Medulla oblongata (tissue), 1 donor: ENCODE data around the gene CCDC74A.
A peak's percentile ranks its signal among the peaks of the same experiment; 100 is the strongest.
"Not testable (repeated sequence)": the region's sequence is repeated elsewhere in the genome, so short reads cannot be mapped to it uniquely, and the experiment has no call there.

Source experiments
- DNase-seq: peaks from one replicate; pipeline ENCODE4 v3.0.0-alpha.2; 2015; ENCODE audit errors: extremely low spot score

Gene CCDC74A

DNA sequence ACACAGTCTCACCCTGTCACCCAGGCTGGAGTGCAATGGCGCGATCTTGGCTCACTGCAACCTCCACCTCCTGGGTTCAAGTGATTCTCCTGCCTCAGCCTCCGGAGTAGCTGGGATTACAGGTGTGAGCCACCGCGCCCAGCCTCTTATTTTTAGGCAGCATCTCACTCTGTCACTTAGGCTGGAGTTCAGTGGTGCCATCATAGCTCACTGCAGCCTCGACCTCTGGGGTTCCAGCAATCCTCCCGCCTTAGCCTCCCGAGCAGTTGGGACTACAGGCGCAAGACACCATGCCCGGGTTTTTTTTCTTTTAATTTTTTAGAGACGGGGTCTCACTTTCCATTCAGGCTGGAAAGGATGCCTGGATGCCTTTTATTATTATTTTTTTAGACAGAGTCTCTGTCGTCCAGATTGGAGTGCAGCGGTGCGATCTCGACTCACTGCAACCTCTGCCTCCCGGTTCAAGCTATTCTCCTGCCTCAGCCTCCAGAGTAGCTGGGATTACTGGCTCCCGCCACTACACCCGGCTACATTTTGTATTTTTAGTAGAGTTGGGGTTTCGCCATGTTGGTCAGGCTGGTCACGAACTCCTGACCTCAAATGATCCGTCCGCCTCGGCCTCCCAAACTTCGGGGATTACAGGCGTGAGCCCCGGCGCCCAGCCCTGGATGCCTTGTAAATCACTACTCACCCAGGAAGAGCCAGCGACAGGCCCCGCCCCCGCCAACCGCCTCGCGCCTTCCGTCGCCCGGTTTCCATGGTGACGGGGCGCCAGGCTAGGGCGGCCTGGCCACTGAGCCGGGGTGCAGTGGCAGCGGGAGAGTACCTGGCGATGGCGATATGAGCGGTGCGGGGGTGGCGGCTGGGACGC is at the start of gene CCDC74A:
Gene CCDC74A, plus strand, starts transcription at position 758 of the 871 bp plus-strand sequence. Its CDS starts 83 bp downstream, at position 841.
- DNase-seq = peak; percentile 35

DNA sequence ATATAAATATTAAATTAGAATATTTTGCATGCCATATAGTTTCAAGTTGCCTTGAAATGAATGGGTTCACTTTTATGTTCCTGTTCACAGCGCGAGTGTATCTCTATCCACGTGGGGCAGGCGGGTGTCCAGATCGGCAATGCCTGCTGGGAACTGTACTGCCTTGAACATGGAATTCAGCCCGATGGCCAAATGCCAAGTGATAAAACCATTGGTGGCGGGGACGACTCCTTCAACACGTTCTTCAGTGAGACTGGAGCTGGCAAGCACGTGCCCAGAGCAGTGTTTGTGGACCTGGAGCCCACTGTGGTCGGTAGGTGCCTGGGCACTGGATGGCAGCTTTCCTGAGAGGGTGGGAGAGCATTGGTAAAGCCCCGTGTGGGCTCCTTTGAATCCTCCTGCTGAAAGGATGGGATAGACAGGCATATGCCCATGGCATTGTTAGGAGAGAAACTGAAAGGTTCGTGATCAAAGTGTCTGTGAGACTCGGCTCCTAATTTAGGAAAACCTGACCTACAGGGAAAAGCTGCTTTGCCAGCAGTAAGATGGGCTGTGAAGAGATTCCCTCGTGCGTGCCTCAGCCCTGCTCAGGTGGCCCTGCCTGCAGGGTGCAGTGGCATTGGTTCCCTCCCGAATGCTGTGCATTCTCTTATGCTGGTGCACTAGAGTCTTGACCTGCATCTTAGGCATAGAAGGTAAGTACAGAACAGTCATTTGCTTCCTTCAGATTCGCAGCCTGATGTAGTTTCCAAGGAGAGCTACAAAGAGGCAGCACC is 49.4 kb upstream of the CCDC74A start:
- not testable (repeated sequence) for DNase-seq

GRCh38 chr2:131478850-131479461 is 48.7 kb upstream of the CCDC74A start:
- DNase-seq = not testable (repeated sequence)

DNA sequence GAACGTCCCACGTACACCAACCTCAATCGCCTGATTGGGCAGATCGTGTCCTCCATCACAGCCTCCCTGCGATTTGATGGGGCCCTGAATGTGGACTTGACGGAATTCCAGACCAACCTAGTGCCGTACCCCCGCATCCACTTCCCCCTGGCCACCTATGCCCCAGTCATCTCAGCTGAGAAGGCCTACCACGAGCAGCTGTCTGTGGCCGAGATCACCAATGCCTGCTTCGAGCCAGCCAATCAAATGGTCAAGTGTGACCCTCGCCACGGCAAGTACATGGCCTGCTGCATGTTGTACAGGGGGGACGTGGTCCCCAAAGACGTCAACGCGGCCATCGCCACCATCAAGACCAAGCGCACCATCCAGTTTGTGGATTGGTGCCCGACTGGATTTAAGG is 47.3 kb upstream of the CCDC74A start:
- DNase-seq = not testable (repeated sequence)

DNA sequence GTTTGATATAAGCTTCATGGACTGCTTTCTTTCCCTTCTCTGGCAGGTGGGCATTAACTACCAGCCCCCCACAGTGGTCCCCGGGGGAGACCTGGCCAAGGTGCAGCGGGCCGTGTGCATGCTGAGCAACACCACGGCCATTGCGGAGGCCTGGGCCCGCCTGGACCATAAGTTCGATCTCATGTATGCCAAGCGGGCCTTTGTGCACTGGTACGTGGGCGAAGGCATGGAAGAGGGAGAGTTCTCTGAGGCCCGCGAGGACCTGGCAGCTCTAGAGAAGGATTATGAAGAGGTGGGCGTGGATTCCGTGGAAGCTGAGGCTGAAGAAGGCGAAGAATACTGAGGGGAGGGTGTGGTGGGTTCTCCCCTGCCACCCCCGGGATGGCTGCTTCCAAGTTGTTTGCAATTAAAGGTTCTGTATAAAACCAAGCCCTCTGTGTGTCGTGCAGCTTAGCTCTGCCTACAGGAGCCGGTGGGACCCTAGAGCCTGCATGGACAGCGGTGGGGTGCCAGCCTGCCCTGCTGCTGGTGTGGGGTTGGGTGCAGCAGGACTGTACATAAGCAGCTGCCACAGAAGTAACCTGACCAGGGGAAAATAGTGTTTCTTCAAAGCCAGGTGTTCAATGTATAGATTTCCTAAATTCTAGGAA is 45.1 kb upstream of the CCDC74A start:
- DNase-seq = not testable (repeated sequence)

DNA sequence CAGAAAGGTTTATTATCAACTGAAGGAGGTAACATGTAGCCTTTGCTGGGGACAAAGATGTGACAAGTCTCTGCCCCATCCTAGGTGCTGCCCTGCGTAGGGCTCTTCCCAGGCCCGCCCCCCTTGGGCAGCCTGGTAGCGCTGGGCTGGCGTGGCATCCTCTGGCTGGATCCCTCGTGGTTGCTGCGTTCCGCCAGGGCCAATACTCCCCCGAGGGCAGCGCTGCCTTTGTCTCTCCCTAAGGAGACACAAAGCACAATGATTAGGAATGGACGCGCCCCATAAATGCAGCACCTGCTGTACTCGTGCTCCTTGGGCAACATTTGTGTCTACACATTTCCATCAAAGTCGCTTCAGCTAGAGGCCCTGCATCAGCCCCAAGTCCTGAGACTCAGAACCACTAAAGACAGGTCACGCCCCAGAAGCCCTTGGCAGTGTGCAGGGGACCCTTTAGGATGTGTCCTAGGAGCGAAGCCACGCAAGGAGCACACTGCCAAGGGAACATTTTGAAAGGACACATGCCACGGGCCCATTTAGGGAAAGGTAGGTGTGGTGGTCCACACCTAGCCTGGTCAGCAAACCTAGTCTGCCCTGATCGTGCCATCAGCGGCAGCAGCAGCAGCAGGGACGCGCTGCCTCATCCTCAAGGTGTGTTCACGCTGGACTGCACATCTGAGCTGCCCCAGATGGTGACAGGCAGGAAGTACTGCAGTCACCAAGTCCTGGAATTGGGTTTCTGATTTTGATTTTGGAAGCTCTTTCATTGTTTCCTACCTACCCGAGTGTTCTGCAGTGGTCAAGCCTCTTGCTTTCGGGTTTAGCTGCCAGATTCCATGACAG is 43.5 kb upstream of the CCDC74A start:
- DNase-seq = not testable (repeated sequence)

DNA sequence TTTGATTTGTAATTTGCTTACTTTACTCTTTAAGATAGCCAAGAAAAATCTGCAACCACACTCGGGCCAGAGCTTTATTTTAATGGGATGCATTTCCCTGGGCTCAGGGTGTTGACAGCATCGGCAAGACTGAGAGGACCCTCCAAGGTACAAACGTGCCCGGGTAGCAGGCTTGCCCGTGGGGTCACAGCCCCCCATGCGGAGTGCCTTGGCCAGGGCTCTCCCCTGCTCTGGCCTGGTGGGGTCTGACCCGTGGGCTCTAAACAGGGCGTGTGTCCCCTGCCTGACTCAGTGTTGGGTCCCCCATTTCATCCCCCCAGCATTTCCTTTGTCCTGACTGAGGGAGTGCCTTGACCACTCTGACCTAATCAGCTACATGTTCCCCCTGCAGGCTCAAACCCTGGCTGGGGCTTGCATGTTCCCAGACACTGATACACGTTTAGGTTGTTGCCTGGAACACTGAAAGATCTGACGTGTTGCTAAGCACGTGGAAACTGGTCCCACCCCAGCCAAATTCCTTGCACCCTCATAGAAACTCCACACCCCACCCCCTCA is 42.7 kb upstream of the CCDC74A start:
- not testable (repeated sequence) for DNase-seq

DNA sequence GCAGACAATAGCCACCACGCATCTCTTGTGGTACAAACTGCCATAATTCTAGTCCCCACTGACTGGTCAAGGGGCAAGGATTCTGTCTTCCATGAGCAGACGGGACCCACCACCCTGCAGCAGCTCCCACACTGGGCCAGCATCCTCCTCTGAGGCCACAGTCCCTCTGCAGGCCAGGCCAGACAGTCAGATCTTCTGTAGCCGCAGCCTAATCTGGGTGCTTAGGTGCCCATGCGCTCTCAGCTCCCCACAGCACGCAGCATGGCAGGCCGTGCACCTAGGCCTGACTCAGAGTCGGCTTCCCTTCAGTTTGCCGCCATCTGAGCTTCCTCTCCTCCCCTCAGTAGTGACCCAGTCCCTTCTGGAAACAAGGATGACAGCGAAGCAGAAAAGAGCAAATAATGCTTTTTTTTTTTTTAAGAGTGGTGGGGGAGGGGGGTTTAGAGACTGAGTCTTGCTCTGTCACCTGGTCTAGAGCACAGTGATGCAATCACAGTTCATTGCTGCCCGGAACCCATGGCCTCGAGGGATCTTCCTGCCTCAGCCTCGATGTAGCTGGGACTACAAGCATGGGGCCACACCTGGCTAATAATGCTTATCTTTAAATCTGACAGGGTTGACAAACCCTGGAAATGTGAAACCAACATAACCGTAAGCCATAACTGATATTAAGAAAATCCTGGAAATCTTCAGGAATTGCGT is 41.3 kb upstream of the CCDC74A start:
- not testable (repeated sequence) for DNase-seq

DNA sequence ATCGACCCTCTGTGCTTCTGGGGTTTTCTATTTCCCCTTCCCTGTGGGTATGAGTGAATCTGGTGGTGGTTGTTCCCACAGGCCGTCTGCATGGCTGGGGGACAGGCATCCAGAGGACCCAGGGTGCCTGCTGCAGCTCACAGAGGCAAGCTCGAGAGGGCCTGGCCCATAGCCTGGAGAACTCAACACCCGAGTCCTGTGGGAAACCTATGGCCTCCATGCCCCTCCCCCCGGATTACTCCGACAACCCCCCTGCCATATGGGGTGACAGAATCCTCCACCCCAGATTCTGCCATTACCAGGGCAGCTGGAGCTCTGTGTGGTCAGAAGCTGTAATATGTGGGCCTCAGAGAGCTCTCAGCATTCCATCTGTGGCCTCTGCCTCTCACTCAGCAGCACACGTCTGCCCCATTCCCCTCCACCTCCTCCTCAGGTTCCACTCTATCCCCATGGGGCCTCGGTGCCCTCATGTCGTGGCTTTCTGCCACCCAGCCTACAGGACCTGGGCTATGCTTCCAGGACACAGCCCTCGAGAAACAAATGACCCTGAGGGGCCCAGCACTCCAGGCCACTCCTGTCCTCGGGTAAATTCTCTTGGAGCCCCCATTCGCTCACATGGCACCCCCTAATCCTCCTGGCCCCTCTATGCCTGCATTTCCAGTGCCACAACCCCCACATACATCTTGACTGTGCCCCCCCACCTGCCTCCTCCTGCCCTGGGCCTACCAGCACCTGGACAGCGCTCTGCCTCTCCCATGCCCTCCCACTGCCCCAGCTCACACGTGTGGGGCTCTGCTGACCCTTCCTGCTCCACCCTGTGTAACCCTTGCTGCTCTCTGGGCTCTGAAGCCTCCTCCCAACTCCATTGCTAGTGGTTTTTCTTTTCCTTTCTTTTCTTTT is 39.1 kb upstream of the CCDC74A start:
- DNase-seq = no peak

DNA sequence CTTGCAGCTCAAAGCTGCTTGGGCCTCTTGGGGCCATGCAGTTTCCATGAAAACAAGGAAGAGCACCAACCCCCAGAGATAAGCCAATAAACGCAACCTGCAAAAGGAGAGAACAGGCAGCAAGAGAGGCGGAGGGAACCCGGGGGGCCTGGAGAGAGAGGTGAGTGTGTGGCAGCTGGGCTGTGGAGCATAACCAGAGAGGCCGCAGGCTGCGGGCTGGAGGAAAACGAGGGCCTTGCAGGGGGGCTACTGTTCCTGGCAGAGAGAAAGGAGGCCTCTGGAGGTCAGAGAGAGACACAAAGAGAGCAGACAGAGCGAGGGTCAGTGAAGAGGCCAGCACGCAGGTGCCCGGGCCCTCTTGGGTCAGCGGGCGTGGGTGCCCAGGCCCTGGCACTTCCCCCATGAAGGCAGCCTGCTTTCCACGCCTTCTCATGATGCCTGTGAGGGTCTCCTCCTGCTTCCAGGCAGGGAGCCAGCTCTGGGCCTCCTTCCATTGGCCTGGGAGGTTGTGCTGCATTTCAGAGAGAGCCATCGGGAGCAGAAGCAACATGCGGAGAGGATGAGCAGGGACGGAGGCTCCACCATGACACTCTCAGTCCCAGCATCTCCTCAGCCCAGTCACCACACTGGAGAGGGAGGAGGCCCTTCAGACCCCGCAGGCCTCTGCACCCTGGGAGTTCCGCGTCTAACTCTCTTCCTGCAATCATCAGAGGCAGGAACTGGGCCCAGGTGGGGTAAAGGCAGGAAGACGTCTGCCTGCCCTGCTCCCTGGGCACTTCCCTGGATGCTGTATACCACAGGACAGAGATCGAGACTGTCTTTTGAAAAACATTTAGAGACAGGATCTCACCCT is 36.8 kb upstream of the CCDC74A start:
- DNase-seq = peak; percentile 36

DNA sequence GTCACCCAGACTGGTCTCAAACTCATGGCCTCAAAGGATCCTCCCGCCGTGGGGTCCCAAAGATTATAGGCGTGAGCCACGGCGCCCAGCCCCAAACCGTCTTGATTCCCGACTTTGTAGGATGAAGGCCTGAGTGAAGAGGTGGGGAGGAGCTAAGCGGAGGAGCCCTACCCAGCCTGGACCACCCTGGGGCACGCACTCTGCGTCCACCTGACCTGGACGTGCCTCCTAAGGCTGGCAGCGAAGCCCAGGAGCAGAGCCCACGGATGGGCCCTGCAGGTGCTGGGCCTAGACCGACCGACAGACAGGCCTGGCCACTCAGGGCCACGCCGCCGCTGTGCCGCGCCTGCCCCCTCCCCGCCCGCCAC is 36.2 kb upstream of the CCDC74A start:
- not testable (repeated sequence) for DNase-seq

GRCh38 chr2:131492015-131492417 is 35.7 kb upstream of the CCDC74A start, which contains the start of gene MZT2A:
TSS of gene MZT2A (minus strand) at chr2:131492397. CDS start at chr2:131492376, 21 bp downstream.
- not testable (repeated sequence) for DNase-seq

DNA sequence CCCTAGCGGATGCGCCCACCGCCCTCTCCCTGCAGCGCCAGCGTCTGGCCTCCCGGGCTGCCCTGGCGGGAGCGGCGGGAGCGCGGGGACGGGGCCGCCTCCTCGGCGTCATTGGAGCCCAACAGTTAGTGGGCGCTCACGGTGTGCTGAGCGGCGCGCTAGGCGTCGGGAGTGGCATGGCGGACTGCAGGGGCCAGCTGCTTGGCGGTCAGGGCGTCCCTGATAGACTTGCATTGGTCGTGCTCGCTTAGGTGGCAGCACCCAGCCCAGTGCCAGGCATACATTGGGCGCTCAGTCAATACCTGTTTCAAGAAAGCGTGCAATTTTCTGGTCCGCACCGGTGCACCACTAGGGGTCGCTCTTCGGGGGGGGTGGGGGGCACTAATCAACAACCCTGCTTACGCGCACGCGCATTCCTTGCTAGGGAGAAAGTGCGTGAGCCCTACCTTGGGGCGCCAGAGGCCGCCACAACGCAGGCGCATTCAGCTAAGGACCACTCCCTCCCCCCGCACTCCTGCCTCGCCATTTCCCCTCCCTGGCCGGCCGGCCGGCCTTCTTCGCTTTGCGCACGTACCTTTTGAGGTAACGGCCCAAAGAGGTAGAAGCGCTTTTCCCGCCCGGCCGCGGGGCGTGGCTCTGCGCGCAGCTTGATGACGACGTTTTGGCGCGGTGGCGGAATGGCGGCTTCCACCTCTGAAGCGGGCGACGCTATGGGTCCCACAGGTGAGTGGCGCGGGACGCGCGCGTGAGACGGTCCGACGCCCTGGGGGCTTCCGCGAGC is 35.1 kb upstream of the CCDC74A start:
- peak; percentile 94 for DNase-seq

DNA sequence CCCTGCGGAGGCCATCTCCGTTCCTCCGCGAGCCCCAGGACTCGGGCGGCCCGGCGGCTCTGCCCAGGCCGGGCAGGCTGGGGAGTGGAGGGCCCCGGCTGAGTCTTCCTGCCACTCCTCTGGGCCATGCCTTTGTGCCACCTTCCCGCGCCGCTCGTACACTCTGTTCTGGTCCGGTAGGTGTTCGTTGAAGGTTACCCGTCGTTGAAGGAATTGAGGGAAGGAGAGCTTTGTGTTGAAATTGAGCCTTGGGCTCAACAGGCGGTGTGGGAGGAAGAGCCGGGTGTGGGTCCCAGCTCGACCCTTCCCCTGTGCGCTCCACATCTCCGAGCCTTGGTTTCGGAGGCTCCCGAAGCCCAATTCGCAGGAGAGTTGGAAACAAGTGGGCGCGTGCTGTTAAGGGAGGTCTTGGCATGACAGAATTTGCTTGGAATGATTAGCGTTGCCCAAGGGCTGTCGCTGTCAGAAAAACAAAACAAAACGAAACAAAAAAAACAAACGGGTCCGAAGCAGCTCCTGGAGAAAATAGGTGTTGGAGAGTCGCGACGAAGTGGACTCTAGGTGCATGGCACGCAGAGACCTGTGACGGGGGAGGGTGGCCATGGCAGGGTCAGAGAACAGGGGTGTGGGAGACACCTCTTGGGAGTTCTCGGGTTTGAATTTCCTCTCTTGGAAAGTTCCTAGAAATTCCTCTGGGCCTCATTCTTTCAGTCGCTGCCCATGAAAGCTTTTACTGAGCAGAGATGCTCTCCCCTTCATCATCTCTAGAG is 34.3 kb upstream of the CCDC74A start:
- peak; percentile 24 for DNase-seq

DNA sequence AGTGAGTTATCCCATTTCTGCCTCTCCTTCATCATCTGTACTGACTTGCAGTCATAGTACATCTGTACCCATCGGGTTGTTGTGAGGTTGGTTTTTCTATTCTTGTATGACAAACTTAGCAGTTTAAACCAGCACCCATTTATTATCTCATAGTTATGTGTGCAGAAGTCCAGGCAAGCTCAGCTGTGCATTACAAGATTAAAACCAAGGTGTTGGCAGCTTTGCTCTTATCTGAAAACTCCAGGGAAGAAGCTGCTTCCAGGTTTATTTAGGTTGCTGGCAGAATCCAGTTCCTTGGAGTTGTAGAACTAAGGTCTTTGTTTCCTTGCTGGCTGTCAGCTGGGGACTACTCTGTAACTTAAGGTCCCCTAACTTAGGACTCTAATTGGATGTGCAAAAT is 32.2 kb upstream of the CCDC74A start:
- DNase-seq = not testable (repeated sequence)

DNA sequence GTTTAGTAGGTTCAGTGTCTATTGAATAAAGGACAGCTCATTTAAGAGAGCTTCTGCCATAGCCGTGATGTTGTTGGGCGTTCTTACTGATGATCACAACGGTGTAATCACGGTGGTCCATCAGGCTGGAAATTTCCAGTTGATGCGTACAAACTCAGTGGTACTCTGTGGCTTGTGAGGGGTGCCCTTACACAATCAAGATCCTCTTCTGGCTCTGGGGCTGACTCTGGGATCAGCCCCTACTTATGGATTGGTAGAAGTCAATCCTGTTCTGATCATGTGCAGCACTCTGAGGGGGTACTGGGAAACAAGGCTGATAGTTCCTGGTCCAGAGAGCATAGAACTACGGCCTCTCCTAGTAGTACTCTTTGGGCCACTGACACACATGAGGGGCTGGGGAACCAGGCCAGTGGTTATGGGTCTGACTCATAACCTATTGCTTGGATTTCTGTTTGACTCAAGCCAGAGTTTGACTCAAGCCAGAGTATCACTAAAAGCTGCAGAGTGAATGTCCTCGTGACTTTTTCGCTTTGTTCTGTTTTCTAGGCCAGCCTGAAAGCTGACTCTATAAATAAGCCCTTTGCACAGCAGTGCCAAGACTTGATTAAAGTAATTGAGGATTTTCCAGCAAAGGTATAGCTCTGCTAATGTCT is 29.2 kb upstream of the CCDC74A start:
- peak; percentile 63 for DNase-seq
